HepG2 (cell line): ENCODE data around the gene ZC3H13. TPM values are rescaled to one million over a fixed set of nuclear protein-coding genes. Genes with fewer than 3 reads are reported as not detected.

ENCODE experiments used
- BORCS8-MEF2B ChIP-seq: sonication (generic); formaldehyde crosslinking; IDR thresholded peaks from 2 replicates; pipeline ENCODE4 v1.8.0; 2022; ENCODE audit warnings: mild to moderate bottlenecking, missing genetic modification reagents
- HOMEZ ChIP-seq: IDR thresholded peaks from 2 replicates; pipeline ENCODE4 v1.6.1; 2016; ENCODE audit warnings: low read depth
- JUN ChIP-seq: sonication (generic); formaldehyde crosslinking; IDR thresholded peaks from 2 replicates; pipeline ENCODE4 v1.4.0; 2020; ENCODE audit warnings: mild to moderate bottlenecking, missing genetic modification reagents
- KDM2A ChIP-seq: sonication (generic); formaldehyde crosslinking; IDR thresholded peaks from 2 replicates; pipeline ENCODE4 v1.4.0; 2020; ENCODE audit warnings: low read depth, missing genetic modification reagents, borderline replicate concordance
- KLF15 ChIP-seq: sonication (generic); formaldehyde crosslinking; IDR thresholded peaks from 2 replicates; pipeline ENCODE4 v1.8.1; 2023; ENCODE audit warnings: borderline replicate concordance, mild to moderate bottlenecking, inconsistent platforms, missing genetic modification reagents, mixed read lengths
- LRRFIP1 ChIP-seq: sonication (generic); formaldehyde crosslinking; conservative IDR thresholded peaks from 2 replicates; pipeline ENCODE4 v1.4.0; 2020; ENCODE audit warnings: missing genetic modification reagents
- MAF1 ChIP-seq: sonication (generic); formaldehyde crosslinking; IDR thresholded peaks from 2 replicates; pipeline ENCODE4 v1.5.0; 2020; ENCODE audit warnings: missing genetic modification reagents, borderline replicate concordance
- PATZ1 ChIP-seq: sonication (generic); formaldehyde crosslinking; IDR thresholded peaks from 2 replicates; pipeline ENCODE4 v1.4.0; 2020; ENCODE audit warnings: missing genetic modification reagents
- PRMT3 ChIP-seq: sonication (generic); formaldehyde crosslinking; IDR thresholded peaks from 2 replicates; pipeline ENCODE4 v1.8.1; 2022; ENCODE audit warnings: low read depth, mild to moderate bottlenecking, moderate library complexity, missing genetic modification reagents, borderline replicate concordance
- TEF ChIP-seq: sonication (generic); formaldehyde crosslinking; IDR thresholded peaks from 2 replicates; pipeline ENCODE4 v1.5.0; 2020; ENCODE audit warnings: missing genetic modification reagents
- ZNF18 ChIP-seq: sonication (generic); formaldehyde crosslinking; IDR thresholded peaks from 2 replicates; pipeline ENCODE4 v1.8.0; 2022; ENCODE audit warnings: mild to moderate bottlenecking, missing genetic modification reagents; ENCODE audit not compliant: insufficient replicate concordance
- ZNF572 ChIP-seq: sonication (generic); formaldehyde crosslinking; IDR thresholded peaks from 2 replicates; pipeline ENCODE4 v1.5.1; 2020; ENCODE audit warnings: mild to moderate bottlenecking, missing genetic modification reagents
- ZNF687 ChIP-seq: sonication (generic); formaldehyde crosslinking; IDR thresholded peaks from 2 replicates; pipeline ENCODE4 v1.5.1; 2020; ENCODE audit warnings: mild to moderate bottlenecking, missing genetic modification reagents, moderate library complexity
- ZNF737 ChIP-seq: sonication (generic); formaldehyde crosslinking; IDR thresholded peaks from 2 replicates; pipeline ENCODE4 v1.5.0; 2020; ENCODE audit warnings: missing genetic modification reagents, mild to moderate bottlenecking, borderline replicate concordance
- polyA plus RNA-seq, 8 experiments: library from polyadenylated mRNA; depleted of rRNA in 3 of 8; stranded (reverse) in 7 of 8; unstranded in 1 of 8; fragments of >200 nt; fragmentation: Illumina TruSeq in 4 of 8; extraction: Trizol in 4 of 8; gene quantifications; 2 replicates each; pipeline versions ENCODE4 v1.2.1 to v1.2.3, GENCODE V29; 2011 to 2016; ENCODE audit warnings: low read depth in 4 of 8, missing spikeins in 1 of 8, mixed read lengths in 1 of 8; ENCODE audit not compliant: insufficient read depth in 1 of 8
- total RNA-seq, 5 experiments: library from RNA; depleted of rRNA; stranded (reverse); fragments of >200 nt; fragmentation: Illumina TruSeq; extraction: Trizol; gene quantifications; 2 replicates each; pipeline ENCODE4 v1.2.3, GENCODE V29; 2016; ENCODE audit warnings: low read depth in 1 of 5

Gene ZC3H13
- total and polyA plus RNA-seq, 2 of the 13 experiments (the other 11 are each of a cell fraction or from before 2014, with no cell fraction given) = 2.7 to 23.5 TPM

GRCh38 chr13:46052319-46053161, at the start of gene ZC3H13 (continued):
- peak; percentile 83 for TF ChIP-seq ZNF687 (CRISPR knock-in tag)
- TF ChIP-seq ZNF18 (CRISPR knock-in tag) = peak; percentile 14
- TF ChIP-seq BORCS8-MEF2B (CRISPR knock-in tag) = no peak; the same call in 1 of the 2 replicates
- TF ChIP-seq JUN = no peak
- TF ChIP-seq PATZ1 (CRISPR knock-in tag) = peak; percentile 46; the same call in 1 of the 2 replicates
- no peak for TF ChIP-seq ZNF737 (CRISPR knock-in tag)
- TF ChIP-seq PRMT3 (CRISPR knock-in tag) = 0 out of 2 replicates have a peak, but pooled peaks have one; percentile 30
- TF ChIP-seq TEF (CRISPR knock-in tag) = no peak
- no peak for TF ChIP-seq LRRFIP1 (CRISPR knock-in tag)
- TF ChIP-seq KDM2A (CRISPR knock-in tag) = peak; percentile 100
- no peak for TF ChIP-seq KLF15 (CRISPR knock-in tag)
- TF ChIP-seq HOMEZ (CRISPR knock-in tag) = peak; percentile 83
- TF ChIP-seq ZNF572 (CRISPR knock-in tag) = no peak
- no peak for TF ChIP-seq MAF1 (CRISPR knock-in tag)
